Fibroblast of the aortic adventitia (primary cell): ENCODE measurements around the gene SERTAD1. TPM values are rescaled to one million over a fixed set of nuclear protein-coding genes. Genes with fewer than 3 reads are reported as not detected.

Experiments
- DNase-seq: peaks from one replicate; pipeline ENCODE4 v3.0.0-alpha.2; 2010; ENCODE audit warnings: low read depth
- H3K4me3 ChIP-seq: 2 replicates; pipeline ENCODE4 v1.5.1; 2011; ENCODE audit warnings: low read depth, mild to moderate bottlenecking, control low read depth, low read length, moderate library complexity
- total RNA-seq: library from RNA; depleted of rRNA; stranded (reverse); fragments of >200 nt; gene quantifications from 2 replicates; pipeline ENCODE4 v1.2.3, GENCODE V29; 2012; ENCODE audit warnings: low replicate concordance
- TF ChIP-seq, protein P1 (sequence below): IDR thresholded peaks from 2 replicates; pipeline ENCODE4 v1.5.1; 2011; ENCODE audit warnings: mild to moderate bottlenecking, low read length, control low read depth, inconsistent platforms; ENCODE audit not compliant: insufficient read depth

The SERTAD1 gene
- total RNA-seq, 1 donor = 13.8 TPM

GRCh38 chr19:40420766-40421765 is 4.7 kb downstream of the SERTAD1 start:
- peak; percentile 91 for DNase-seq
- H3K4me3 ChIP-seq = peak overlapping the region; percentile 75
- TF ChIP-seq, protein P1, sequence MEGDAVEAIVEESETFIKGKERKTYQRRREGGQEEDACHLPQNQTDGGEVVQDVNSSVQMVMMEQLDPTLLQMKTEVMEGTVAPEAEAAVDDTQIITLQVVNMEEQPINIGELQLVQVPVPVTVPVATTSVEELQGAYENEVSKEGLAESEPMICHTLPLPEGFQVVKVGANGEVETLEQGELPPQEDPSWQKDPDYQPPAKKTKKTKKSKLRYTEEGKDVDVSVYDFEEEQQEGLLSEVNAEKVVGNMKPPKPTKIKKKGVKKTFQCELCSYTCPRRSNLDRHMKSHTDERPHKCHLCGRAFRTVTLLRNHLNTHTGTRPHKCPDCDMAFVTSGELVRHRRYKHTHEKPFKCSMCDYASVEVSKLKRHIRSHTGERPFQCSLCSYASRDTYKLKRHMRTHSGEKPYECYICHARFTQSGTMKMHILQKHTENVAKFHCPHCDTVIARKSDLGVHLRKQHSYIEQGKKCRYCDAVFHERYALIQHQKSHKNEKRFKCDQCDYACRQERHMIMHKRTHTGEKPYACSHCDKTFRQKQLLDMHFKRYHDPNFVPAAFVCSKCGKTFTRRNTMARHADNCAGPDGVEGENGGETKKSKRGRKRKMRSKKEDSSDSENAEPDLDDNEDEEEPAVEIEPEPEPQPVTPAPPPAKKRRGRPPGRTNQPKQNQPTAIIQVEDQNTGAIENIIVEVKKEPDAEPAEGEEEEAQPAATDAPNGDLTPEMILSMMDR = peak; percentile 98

GRCh38 chr19:40420451-40420765 is 5.4 kb downstream of the SERTAD1 start:
- DNase-seq = no peak
- TF ChIP-seq, protein P1 = no peak
- peak overlapping the region; percentile 75 for H3K4me3 ChIP-seq

- no peak overlapping the region for H3K4me3 ChIP-seq
- TF ChIP-seq, protein P1 = no peak
- DNase-seq = no peak
These were observed 6.0 kb downstream of the SERTAD1 start for GRCh38 chr19:40419780-40420179.

DNA sequence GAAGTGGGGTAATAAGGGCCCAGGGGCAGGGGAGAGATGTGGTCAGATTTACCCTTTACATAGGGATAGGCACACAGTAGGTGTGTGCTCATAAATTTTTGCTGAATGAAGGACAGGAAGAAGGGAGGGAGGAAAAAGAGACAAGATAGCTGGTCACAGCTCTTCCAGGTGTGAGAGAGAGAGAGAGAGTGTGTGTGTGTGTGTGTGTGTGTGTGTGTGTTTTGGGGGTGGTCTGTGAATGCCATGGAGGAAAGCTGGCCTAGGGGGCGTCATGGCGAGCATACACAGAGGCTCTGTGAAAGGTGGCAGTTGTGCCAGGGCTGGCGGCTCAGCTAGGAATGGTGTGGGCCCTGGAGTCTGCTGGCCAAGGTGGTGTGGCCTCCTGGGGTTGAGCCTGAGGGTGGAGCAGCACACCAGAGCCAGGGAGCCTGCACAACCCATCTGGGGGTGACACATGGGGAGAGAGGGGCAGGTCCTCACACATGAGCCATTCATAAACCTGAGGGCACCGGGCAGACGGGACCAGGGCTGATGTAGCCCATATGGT is 6.7 kb downstream of the SERTAD1 start:
- TF ChIP-seq, protein P1 = no peak
- DNase-seq = no peak
- H3K4me3 ChIP-seq = no peak overlapping the region

- no peak overlapping the region for H3K4me3 ChIP-seq
- DNase-seq = no peak
- TF ChIP-seq, protein P1 = no peak
These were observed 7.8 kb downstream of the SERTAD1 start for GRCh38 chr19:40418040-40418439.

- H3K4me3 ChIP-seq = no peak overlapping the region
- DNase-seq = no peak
- TF ChIP-seq, protein P1 = no peak
These were observed 8.2 kb downstream of the SERTAD1 start for GRCh38 chr19:40417643-40417981.
